22Rv1 (cell line): ENCODE measurements around the gene AIFM2.

Source experiments
- ZFX ChIP-seq: fragments of 450-650 bp; IDR thresholded peaks from 2 replicates; pipeline ENCODE4 v1.6.1; 2017; ENCODE audit warnings: antibody characterized with exemption, borderline replicate concordance
- TF ChIP-seq, protein P1 (sequence below): fragments of 450-650 bp; IDR thresholded peaks from 2 replicates; pipeline ENCODE4 v1.5.1; 2017; ENCODE audit warnings: mild to moderate bottlenecking

- TF ChIP-seq, protein P1, sequence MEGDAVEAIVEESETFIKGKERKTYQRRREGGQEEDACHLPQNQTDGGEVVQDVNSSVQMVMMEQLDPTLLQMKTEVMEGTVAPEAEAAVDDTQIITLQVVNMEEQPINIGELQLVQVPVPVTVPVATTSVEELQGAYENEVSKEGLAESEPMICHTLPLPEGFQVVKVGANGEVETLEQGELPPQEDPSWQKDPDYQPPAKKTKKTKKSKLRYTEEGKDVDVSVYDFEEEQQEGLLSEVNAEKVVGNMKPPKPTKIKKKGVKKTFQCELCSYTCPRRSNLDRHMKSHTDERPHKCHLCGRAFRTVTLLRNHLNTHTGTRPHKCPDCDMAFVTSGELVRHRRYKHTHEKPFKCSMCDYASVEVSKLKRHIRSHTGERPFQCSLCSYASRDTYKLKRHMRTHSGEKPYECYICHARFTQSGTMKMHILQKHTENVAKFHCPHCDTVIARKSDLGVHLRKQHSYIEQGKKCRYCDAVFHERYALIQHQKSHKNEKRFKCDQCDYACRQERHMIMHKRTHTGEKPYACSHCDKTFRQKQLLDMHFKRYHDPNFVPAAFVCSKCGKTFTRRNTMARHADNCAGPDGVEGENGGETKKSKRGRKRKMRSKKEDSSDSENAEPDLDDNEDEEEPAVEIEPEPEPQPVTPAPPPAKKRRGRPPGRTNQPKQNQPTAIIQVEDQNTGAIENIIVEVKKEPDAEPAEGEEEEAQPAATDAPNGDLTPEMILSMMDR: no peak
- TF ChIP-seq ZFX: no peak
Measured at GRCh38 chr10:70155255-70155838, 22.7 kb upstream of the AIFM2 start.
